CD4-positive, alpha-beta T cell treated with Interleukin-17A for 1 hour (primary cell): ENCODE data around the gene PRMT3.
"Not testable (repeated sequence)": the region's sequence is repeated elsewhere in the genome, so short reads cannot be mapped to it uniquely, and the experiment has no call there.

Experiments used
- DNase-seq: peaks from one replicate; pipeline ENCODE4 v3.0.0-alpha.2; 2020

PRMT3 gene

DNA sequence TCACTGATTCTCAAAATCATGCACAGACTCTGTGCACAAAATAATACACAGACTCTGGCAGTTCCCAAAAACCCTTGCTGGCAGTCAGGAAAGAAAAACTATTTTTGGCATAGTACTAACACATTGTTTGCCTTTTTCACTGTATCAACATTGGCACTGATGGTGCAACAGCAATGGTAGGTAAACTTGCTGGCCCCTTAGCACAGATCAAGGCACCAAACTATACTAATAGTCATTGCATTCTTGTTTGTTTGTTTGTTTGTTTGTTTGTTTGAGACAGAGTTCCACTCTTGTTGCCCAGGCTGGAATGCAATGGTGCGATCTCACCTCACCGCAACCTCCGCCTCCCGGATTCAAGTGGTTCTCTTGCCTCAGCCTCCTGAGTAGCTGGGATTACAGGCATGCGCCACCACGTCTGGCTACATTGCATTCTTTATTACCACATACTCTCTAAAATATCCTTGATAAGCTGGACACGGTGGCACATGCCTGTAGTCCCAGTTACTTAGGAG lies 130.9 kb downstream of the PRMT3 start:
- no peak for DNase-seq

DNA sequence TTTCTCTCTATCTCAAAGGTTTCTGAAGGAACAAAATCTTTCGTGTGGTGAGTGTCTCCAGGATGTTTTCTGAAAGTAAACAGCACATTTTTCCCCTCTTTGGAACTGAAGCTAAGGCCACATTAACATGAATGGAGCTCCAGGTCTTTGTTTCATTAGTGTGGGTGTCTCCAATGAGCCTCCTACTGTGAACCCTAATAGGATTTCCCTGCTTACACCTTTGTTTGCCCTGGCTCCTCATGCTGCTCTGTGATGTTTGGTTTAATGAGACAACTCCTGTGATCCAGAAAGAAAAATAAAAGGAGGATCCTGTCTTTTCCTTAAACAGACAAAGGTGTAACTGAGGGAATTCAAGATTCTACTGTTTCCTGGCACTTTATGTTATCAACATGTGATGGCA lies 135.0 kb downstream of the PRMT3 start:
- no peak for DNase-seq

DNA sequence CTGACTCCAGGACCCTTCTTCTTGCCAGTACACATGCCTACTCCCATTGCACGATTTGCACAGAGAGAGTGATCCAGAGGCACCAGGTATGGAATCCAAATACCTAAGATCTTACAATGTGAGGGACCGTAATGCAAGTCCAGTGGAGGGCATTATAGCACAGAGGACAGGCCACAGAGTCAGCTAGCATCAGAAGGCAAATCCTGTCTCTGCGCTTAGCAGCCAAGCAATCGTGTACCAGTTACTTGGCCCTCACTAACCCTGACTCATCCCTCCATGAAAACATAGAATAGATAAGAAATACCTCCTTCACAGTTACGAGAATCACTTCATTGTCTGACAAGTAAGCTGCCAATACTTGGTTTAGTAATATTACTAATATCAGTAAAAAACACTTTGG lies 142.2 kb downstream of the PRMT3 start:
- DNase-seq: no peak

DNA sequence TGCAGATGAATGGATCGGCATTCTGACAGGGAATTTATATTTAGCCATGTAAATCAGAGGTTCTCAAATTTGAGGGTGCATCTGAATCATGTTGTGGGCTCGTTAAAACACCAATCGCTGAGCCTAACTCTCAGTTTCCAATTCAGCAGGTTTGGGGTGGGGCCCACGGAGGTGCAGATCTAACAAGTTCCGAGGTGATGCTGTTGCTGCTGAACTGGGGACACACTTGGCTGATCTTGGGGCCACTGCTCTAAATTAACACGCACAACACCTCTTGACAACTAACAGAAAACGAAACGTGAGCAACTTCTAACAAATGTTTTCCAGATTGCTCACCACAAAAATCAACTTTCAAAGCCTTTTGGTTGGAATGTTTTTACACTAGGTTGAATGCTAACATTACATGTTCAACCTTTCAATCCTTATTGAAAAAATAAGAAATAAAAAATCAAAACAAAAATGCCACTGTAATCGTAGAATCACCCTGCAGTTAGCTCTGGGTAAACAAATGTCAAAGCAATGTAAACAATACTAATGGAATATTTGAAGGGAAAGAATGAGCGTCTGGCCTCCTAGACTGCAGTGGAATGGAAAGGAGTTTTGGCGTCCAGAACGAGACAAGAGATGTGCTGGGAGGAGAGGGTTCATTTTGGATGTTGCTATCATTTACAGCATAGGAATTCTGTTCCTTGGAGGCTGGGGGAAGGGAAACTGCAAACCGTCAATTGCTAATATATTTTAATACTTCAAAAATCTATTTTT lies 143.6 kb downstream of the PRMT3 start:
- DNase-seq: no peak

DNA sequence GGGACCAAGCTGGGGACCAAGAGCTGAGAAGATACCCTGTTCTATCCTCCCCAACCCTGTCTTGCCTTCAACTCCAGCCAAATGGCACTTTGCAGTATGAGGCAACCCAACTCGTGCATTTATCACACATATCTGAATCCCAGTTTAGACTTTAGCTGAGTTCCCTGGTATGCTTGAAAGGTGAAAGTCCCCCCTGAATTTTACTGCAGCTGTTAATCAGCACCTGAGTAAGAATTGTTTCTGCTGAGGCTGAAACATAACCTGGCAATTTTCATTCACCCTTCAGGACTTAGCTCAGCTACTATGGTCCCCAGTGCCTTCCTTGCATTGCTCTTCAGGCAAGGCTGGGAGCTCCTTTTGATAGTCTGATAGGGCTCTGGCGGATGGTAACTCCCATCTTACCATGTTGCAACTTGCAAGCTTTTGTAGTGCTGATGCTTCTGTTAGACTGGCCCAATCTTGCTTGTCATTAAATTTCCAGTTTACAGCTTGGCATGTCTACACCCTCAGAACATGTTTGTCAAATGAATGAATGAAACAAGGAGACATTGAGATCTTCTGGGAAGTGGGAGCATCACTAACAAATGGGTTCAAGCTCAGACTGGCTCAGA lies 147.9 kb downstream of the PRMT3 start:
- no peak for DNase-seq

DNA sequence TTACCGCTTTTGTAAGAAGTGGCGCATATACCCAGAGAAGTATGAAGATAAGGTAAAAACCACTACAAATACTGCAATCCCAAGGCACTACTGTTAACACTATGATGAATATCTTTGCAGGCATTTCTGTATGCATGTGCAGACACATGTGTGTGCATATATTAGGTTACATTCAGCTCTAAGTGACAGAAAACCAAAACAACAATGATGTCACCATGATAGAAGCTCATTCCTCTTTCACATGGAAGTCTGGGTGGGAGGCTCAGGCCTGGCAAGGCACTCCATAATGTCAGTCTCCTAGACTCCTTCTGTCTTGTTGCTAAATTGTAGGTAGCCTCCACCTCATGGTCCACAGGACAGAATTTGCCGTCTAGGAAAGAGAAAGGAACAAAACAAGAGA lies 148.8 kb downstream of the PRMT3 start:
- no peak for DNase-seq

DNA sequence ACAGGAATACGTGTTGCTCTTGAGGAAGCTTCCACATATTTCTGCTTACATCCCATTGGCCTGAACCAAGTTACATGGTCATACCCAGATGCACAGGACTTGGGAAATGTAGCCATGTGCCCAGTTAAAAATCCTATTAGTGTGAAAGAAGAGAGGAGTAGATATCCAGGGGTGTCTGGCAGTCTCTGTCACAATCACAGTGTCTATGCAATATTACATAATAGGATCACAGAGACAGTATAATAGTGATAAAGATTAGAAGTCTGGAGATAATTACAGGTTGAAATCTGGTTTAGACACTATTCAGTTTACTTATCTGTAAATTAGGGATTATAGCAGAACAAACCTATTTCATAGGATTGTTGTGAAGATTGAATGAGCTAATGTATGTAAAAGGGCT lies 149.3 kb downstream of the PRMT3 start:
- no peak for DNase-seq

DNA sequence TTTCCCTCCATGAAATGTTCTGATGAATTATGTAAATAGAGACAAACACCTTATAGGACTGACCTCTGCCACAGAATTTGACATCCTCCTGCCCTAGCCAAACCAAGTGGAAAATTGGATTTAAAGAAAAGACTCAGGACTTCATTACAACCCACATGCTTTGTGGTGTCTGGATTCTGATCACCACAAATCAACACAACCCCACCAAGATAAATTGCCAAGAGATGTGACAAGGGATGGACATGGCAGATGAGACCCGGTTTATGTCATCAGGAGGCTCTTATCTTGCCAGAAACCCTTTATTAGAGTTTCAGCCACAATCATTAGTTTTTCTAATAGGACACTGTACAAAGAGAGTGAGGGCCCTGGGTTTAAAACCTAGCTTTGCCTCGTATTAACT lies 154.0 kb downstream of the PRMT3 start:
- DNase-seq: no peak

DNA sequence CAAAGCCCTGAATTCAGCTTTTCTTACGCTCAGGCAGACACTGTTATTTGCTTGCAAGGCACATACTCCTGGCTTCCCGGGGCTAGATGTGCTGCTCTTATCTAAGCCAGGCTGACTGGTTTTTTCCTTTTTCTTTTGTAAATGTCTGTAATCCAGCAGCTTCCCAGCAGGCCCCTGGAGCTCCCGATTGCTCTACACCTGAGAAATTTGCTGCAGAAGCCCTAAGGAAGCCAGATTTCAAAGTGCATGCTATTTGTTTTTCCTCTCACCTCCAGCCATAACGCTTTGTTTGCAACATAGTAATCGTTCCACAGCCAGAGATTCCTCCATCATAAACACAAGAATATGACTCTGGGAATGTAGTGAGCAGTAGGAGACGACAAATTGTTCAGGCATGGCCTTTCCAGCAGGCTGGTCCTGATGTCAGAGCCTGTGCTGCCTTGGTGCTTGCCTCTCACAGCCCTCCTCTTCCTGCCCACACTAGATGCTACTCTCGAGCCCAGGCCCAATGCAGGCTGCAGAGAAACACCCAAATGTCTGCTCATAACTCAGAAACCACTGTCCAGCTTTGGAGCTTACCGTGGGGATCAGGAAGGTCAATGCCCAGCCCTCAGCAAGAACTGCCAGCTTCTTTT lies 157.2 kb downstream of the PRMT3 start:
- no peak for DNase-seq

DNA sequence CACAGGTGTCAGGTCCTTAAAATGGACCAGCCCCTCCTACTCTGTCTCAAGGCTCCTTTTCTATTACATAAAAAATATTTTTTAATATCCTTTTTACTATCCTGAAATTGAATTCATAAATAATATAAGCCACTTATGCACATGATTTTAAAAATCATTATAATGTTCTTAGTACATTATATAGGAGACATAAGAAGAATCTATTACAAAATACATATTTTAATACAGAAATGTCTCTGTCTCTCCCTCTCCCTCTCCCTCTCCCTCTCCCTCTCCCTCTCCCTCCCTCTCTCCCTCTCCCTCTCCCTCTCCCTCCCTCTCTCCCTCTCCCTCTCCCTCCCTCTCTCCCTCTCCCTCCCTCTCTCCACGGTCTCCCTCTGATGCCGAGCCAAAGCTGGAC lies 159.9 kb downstream of the PRMT3 start:
- DNase-seq: no peak

DNA sequence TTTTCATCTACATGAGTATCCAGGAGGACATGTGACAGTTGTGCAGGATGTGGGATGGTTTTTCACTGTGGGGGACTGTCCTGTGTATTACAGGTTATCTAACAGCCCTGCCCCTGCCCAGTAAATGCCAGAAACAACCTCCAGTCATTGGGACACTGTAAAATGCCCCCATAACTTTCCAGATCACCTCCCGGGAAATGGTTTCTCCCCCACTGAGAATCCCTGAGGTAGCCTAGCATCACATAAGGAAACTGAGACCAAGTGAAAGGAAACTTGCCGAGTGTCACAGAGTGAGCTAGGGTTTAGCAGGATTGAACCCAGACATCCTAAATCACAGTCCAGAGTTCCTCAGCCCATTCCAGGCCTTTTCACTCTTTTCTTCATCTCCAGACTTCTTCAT lies 163.6 kb downstream of the PRMT3 start:
- no peak for DNase-seq

DNA sequence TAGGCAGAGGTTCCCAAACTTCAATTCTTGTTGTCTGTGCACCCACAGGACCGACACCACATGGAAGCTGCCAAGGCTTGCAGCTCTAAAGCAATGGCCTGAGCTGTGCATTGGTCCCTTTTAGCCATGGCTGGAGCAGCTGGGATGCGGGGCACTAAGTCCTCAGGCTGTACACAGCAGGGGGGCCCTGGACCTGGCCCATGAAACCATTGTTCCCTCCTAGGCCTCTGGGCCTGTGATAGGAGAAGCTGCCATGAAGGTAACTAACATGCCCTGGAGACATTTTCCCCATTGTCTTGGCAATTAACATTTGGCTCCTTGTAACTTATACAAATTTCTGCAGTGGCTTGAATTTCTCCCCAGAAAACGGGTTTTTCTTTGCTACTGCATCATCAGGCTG lies 168.3 kb downstream of the PRMT3 start:
- no peak for DNase-seq

DNA sequence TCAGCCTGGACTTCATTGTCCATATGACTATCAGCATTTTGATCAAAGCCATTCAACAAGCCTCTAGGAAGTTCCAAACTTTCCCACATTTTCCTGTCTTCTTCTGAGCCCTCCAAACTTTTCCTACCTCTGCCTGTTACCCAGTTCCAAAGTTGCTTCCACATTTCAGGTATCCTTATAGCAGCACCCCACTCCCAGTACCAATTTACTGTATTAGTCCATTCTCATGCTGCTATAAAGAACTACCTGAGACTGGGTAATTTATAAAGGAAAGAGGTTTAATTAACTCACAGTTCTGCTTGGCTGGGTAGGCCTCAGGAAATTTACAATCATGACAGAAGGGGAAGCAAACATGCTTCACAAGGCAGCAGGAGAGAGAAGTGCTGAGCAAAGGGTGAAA lies 168.9 kb downstream of the PRMT3 start:
- not testable (repeated sequence) for DNase-seq

DNA sequence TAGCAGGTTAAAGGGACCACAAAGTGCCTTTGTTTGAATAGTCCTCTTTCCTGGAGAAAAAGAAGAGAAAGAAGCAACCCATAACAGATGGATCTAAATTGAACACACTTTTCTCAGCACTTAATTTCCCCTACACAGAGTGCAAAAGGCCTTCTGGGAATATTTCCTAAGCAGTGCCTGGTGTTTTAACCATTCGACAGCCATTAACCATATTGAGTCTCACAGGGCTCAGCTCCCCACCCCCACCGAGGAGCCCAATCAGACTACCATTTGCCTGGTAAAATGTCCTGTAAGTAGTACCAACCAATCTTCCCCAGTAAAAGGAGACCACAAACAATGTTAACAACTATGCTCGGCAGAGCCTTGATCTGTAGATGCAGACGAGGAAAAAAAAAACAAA lies 171.2 kb downstream of the PRMT3 start:
- no peak for DNase-seq
